ENCODE data around the gene OR10A6.

DNA sequence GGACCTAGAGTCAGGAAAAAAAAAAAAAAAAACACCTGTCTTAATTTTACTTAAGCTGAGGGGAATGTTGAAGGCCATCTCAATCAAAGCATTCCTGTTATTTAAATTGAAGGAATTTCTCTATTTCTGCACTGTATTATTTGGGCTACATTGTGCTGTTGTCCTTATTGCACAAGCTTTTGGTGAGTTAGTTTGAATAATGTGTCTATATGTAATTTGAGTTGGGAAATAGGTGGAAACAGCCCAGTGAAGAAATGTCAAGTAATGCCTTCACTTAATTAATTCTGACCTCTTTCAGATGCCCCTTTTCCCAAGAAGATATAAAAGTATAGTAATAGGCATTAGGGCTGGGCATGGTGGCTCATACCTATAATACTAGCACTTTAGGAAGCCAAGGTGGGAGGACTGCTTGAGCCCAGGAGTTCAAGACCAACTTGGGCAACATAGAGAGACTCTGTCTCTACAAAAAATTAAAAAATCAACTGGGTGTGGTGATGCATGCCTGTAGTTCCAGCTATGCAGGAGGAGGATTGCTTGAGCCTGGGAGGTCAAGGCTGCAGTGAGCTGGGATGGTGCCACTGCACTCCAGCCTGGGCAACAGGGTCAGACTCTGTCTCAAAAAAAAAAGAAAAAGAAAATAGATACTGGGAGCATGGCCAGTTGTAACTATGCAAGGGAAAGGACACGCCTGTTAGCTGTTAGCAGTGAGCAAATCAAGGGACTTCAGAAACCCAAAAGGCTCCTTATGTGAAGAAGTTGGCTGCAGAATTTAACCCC, 34.9 kb downstream of the OR10A6 start:
- TF ChIP-seq TEAD4 (IDR thresholded peaks at IDR 0.05) (no peak), CEBPB (IDR thresholded peaks at IDR 0.05) (no peak), ZBTB7A (IDR thresholded peaks at IDR 0.05; ENCODE audit: low read depth) (no peak), RAD21 (IDR thresholded peaks at IDR 0.05; ENCODE audit: low read depth) (no peak), NFIC (IDR thresholded peaks at IDR 0.05) (no peak), EP300 (IDR thresholded peaks at IDR 0.05; ENCODE audit: borderline replicate concordance) (no peak), TCF12 (IDR thresholded peaks at IDR 0.05; ENCODE audit: low read depth) (no peak)
- TF ChIP-seq, protein P1, sequence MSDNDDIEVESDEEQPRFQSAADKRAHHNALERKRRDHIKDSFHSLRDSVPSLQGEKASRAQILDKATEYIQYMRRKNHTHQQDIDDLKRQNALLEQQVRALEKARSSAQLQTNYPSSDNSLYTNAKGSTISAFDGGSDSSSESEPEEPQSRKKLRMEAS (IDR thresholded peaks at IDR 0.05), result no peak
- TF ChIP-seq, protein P2, sequence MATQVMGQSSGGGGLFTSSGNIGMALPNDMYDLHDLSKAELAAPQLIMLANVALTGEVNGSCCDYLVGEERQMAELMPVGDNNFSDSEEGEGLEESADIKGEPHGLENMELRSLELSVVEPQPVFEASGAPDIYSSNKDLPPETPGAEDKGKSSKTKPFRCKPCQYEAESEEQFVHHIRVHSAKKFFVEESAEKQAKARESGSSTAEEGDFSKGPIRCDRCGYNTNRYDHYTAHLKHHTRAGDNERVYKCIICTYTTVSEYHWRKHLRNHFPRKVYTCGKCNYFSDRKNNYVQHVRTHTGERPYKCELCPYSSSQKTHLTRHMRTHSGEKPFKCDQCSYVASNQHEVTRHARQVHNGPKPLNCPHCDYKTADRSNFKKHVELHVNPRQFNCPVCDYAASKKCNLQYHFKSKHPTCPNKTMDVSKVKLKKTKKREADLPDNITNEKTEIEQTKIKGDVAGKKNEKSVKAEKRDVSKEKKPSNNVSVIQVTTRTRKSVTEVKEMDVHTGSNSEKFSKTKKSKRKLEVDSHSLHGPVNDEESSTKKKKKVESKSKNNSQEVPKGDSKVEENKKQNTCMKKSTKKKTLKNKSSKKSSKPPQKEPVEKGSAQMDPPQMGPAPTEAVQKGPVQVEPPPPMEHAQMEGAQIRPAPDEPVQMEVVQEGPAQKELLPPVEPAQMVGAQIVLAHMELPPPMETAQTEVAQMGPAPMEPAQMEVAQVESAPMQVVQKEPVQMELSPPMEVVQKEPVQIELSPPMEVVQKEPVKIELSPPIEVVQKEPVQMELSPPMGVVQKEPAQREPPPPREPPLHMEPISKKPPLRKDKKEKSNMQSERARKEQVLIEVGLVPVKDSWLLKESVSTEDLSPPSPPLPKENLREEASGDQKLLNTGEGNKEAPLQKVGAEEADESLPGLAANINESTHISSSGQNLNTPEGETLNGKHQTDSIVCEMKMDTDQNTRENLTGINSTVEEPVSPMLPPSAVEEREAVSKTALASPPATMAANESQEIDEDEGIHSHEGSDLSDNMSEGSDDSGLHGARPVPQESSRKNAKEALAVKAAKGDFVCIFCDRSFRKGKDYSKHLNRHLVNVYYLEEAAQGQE (IDR thresholded peaks at IDR 0.05; ENCODE audit: low read depth), result no peak
